Tibial artery (tissue), 4 donors: Measurements from ENCODE around the gene MYO3B.

Experiments used
- DNase-seq, 2 donors: peaks; one replicate each; pipeline ENCODE4 v3.0.0-alpha.2; 2019
- H3K27ac ChIP-seq, 2 donors: fragments of 200-600 bp; sonication (generic) in 1 of 2; 1 replicate in 1 of 2; 2 replicates in 1 of 2; pipeline ENCODE4 v1.5.1; 2018 to 2019; ENCODE audit warnings: mild to moderate bottlenecking in 1 of 2
- H3K27me3 ChIP-seq, 2 donors: fragments of 200-600 bp; sonication (generic) in 1 of 2; one replicate each; pipeline versions ENCODE4 v1.5.1 to v1.6.0; 2016 to 2019
- H3K36me3 ChIP-seq, 3 donors: fragments of 200-600 bp; sonication (generic) in 2 of 3; one replicate each; pipeline ENCODE4 v1.5.1; 2016 to 2019; ENCODE audit warnings: mild to moderate bottlenecking in 2 of 3
- H3K4me1 ChIP-seq, 4 donors: fragments of 200-600 bp; sonication (generic) in 2 of 4; 1 replicate in 3 of 4; 2 replicates in 1 of 4; pipeline ENCODE4 v1.5.1; 2016 to 2019
- H3K4me3 ChIP-seq, 2 donors: fragments of 200-600 bp; sonication (generic) in 1 of 2; 1 replicate in 1 of 2; 2 replicates in 1 of 2; pipeline ENCODE4 v1.5.1; 2018 to 2019; ENCODE audit warnings: mild to moderate bottlenecking in 2 of 2
- H3K9me3 ChIP-seq, 3 donors: fragments of 200-600 bp; sonication (generic) in 1 of 3; one replicate each; pipeline ENCODE4 v1.5.1; 2016 to 2019
- CTCF ChIP-seq, 2 experiments: fragments of 200-600 bp in 1 of 2; fragments of 450-650 bp in 1 of 2; IDR thresholded peaks; one replicate each; pipeline ENCODE4 v1.5.1; 2017 to 2019; ENCODE audit warnings: antibody characterized with exemption in 2 of 2, mild to moderate bottlenecking in 1 of 2, moderate library complexity in 1 of 2
- intact Hi-C: fragments of 100-400 bp; cut with DNase I; formaldehyde crosslinking; loops from one replicate; pipeline ENCODE4 v1.15.0; 2023; ENCODE audit warnings: low total_unique reads

MYO3B gene

GRCh38 chr2:170156592-170156991 is 21.4 kb upstream of the MYO3B start:
- Histone ChIP-seq H3K4me3 (no peak overlapping the region), H3K27me3 (no peaks in the 10 kb centered on the region), H3K27ac (no peak overlapping the region), H3K9me3 (no peaks in the 10 kb centered on the region), H3K4me1 (no peaks in the 10 kb centered on the region), H3K36me3 (no peaks in the 10 kb centered on the region)
- intact Hi-C loops: no loop called here
- DNase-seq: no peak
- no peak for TF ChIP-seq CTCF (IDR thresholded peaks at IDR 0.05)

- Histone ChIP-seq H3K36me3 (no peaks in the 10 kb centered on the region), H3K27me3 (no peaks in the 10 kb centered on the region), H3K27ac (no peak overlapping the region), H3K4me1 (no peaks in the 10 kb centered on the region), H3K4me3 (no peak overlapping the region), H3K9me3 (no peaks in the 10 kb centered on the region)
- TF ChIP-seq CTCF (IDR thresholded peaks at IDR 0.05): no peak
- intact Hi-C loops: no loop called here
- no peak for DNase-seq
Observed at GRCh38 chr2:170157025-170157684, 20.8 kb upstream of the MYO3B start.

- H3K9me3 ChIP-seq: no peaks in the 10 kb centered on the region
- no peak overlapping the region for H3K27ac ChIP-seq
- H3K4me1 ChIP-seq: no peaks in the 10 kb centered on the region
- no peak overlapping the region for H3K4me3 ChIP-seq
- intact Hi-C loops: no loop called here
- TF ChIP-seq CTCF (IDR thresholded peaks at IDR 0.05): no peak
- DNase-seq: no peak
- H3K36me3 ChIP-seq: no peaks in the 10 kb centered on the region
- no peaks in the 10 kb centered on the region for H3K27me3 ChIP-seq
Observed at GRCh38 chr2:170159060-170159459, 18.9 kb upstream of the MYO3B start.

GRCh38 chr2:170161516-170162270 is 16.3 kb upstream of the MYO3B start:
- no peak overlapping the region for H3K4me3 ChIP-seq
- H3K36me3 ChIP-seq: no peaks in the 10 kb centered on the region
- no peak for TF ChIP-seq CTCF (IDR thresholded peaks at IDR 0.05)
- no peak for DNase-seq
- H3K27ac ChIP-seq: no peak overlapping the region
- intact Hi-C loops: no loop called here
- no peaks in the 10 kb centered on the region for H3K9me3 ChIP-seq
- no peaks in the 10 kb centered on the region for H3K27me3 ChIP-seq
- H3K4me1 ChIP-seq: no peaks in the 10 kb centered on the region

GRCh38 chr2:170162271-170162632 is 15.7 kb upstream of the MYO3B start:
- Histone ChIP-seq H3K27me3 (no peaks in the 10 kb centered on the region), H3K4me1 (no peaks in the 10 kb centered on the region), H3K9me3 (no peaks in the 10 kb centered on the region), H3K4me3 (no peak overlapping the region), H3K27ac (no peak overlapping the region), H3K36me3 (no peaks in the 10 kb centered on the region)
- intact Hi-C loops: no loop called here
- no peak for DNase-seq
- no peak for TF ChIP-seq CTCF (IDR thresholded peaks at IDR 0.05)
